Calu3 (cell line): ENCODE measurements around the gene C1QTNF1. TPM values are rescaled to one million over a fixed set of nuclear protein-coding genes. Genes with fewer than 3 reads are reported as not detected.
A peak's percentile ranks its signal among the peaks of the same experiment; 100 is the strongest.

Experiments
- BruUV-seq: library from RNA; stranded (reverse); fragments of 400-500 nt; replicated peaks from 2 replicates; lab custom pipeline; 2021; lab: Mats Ljungman, UMichigan
- CTCF ChIA-PET: fragments of 300-600 bp; sonication (Branson Sonifier 250); formaldehyde crosslinking; loops from one replicate; lab custom pipeline; 2022; ENCODE audit warnings: antibody characterized with exemption; lab: Charles Lee
- DNase-seq: peaks from one replicate; pipeline ENCODE4 v3.0.0; 2022
- H3K27ac Mint-ChIP-seq: one replicate; pipeline ENCODE4 v1.8.0; 2022; ENCODE audit warnings: mixed read lengths; ENCODE audit not compliant: unreplicated experiment
- H3K27me3 Mint-ChIP-seq: one replicate; pipeline ENCODE4 v1.8.0; 2022; ENCODE audit warnings: mixed read lengths; ENCODE audit not compliant: unreplicated experiment
- H3K36me3 Mint-ChIP-seq: one replicate; pipeline ENCODE4 v1.8.0; 2022; ENCODE audit warnings: mild to moderate bottlenecking, moderate library complexity, mixed read lengths; ENCODE audit not compliant: insufficient read depth, unreplicated experiment
- H3K4me1 Mint-ChIP-seq: one replicate; pipeline ENCODE4 v1.8.0; 2022; ENCODE audit warnings: mild to moderate bottlenecking, low read depth, mixed read lengths; ENCODE audit not compliant: unreplicated experiment
- H3K4me3 Mint-ChIP-seq: one replicate; pipeline ENCODE4 v1.8.0; 2022; ENCODE audit warnings: mild to moderate bottlenecking, low read depth, moderate library complexity, mixed read lengths; ENCODE audit not compliant: unreplicated experiment
- H3K9me3 Mint-ChIP-seq: one replicate; pipeline ENCODE4 v1.8.0; 2022; ENCODE audit warnings: low read depth, mixed read lengths; ENCODE audit not compliant: unreplicated experiment
- CTCF ChIP-seq: fragments of 200-600 bp; IDR thresholded peaks from one replicate; pipeline ENCODE4 v1.8.0; 2022; ENCODE audit warnings: antibody characterized with exemption; ENCODE audit not compliant: unreplicated experiment
- intact Hi-C: fragments of 100-400 bp; cut with micrococcal nuclease; formaldehyde crosslinking; loops from one replicate; pipeline ENCODE4 v1.10.0; 2022; ENCODE audit not compliant: unreplicated experiment
- total RNA-seq: library from RNA; stranded (reverse); gene quantifications from 2 replicates; pipeline ENCODE4 v1.2.3, GENCODE V29; 2022

The C1QTNF1 gene
- total RNA-seq, 1 experiment from 2014 or later = 3.3 TPM

- Mint-ChIP-seq H3K4me1 (peaks cover 27% of the 10 kb centered on the region), H3K27me3 (peaks cover 43% of the 10 kb centered on the region), H3K4me3 (no peak overlapping the region), H3K27ac (no peak overlapping the region), H3K9me3 (peaks cover 4% of the 10 kb centered on the region), H3K36me3 (peaks cover 23% of the 10 kb centered on the region)
- no TSS peak for BruUV-seq
- TF ChIP-seq CTCF = peak; percentile 86
- intact Hi-C loops = loop anchor here (1.0 to 2.0 kb wide), 2 partner anchors 23 to 56 kb away; no protein-coding TSS in a partner anchor
- CTCF ChIA-PET = interaction anchor here (0.7 to 1.2 kb wide), 5 partner anchors 14 to 351 kb away, joined by 3 to 6 read pairs (median 5); no protein-coding TSS in a partner anchor
- DNase-seq = peak; percentile 86
Observed at GRCh38 chr17:79042421-79043190, 18.6 kb downstream of the C1QTNF1 start.

GRCh38 chr17:79043191-79043930 lies 19.4 kb downstream of the C1QTNF1 start:
- peaks cover 23% of the 10 kb centered on the region for H3K36me3 Mint-ChIP-seq
- DNase-seq = no peak
- H3K27ac Mint-ChIP-seq = no peak overlapping the region
- CTCF ChIA-PET = interaction anchor here (1.2 kb wide), 1 partner anchor 11 kb away, joined by 3 read pairs; no protein-coding TSS in a partner anchor
- BruUV-seq = no TSS peak
- peaks cover 51% of the 10 kb centered on the region for H3K27me3 Mint-ChIP-seq
- no peak overlapping the region for H3K4me3 Mint-ChIP-seq
- peaks cover 27% of the 10 kb centered on the region for H3K4me1 Mint-ChIP-seq
- H3K9me3 Mint-ChIP-seq = peaks cover 4% of the 10 kb centered on the region
- intact Hi-C loops = loop anchor here (2.0 kb wide), 1 partner anchor 57 kb away; no protein-coding TSS in a partner anchor
- TF ChIP-seq CTCF = no peak

GRCh38 chr17:79043931-79044320 lies 20.0 kb downstream of the C1QTNF1 start:
- H3K36me3 Mint-ChIP-seq = peaks cover 23% of the 10 kb centered on the region
- BruUV-seq = no TSS peak
- H3K4me1 Mint-ChIP-seq = peaks cover 27% of the 10 kb centered on the region
- no peak overlapping the region for H3K4me3 Mint-ChIP-seq
- no peak for DNase-seq
- H3K27me3 Mint-ChIP-seq = peaks cover 56% of the 10 kb centered on the region
- H3K9me3 Mint-ChIP-seq = peaks cover 4% of the 10 kb centered on the region
- intact Hi-C loops = loop anchor here (2.0 kb wide), 1 partner anchor 57 kb away; no protein-coding TSS in a partner anchor
- H3K27ac Mint-ChIP-seq = no peak overlapping the region
- TF ChIP-seq CTCF = no peak
- CTCF ChIA-PET = interaction anchor here (1.2 kb wide), 1 partner anchor 12 kb away, joined by 3 read pairs; no protein-coding TSS in a partner anchor

GRCh38 chr17:79044462-79044861 lies 20.5 kb downstream of the C1QTNF1 start:
- CTCF ChIA-PET = interaction anchor here (1.0 to 2.1 kb wide), 3 partner anchors 12 to 349 kb away, joined by 3 to 8 read pairs (median 3); no protein-coding TSS in a partner anchor
- BruUV-seq = no TSS peak
- intact Hi-C loops = no loop called here
- Mint-ChIP-seq H3K27me3 (peaks cover 62% of the 10 kb centered on the region), H3K4me1 (peaks cover 27% of the 10 kb centered on the region), H3K9me3 (peaks cover 4% of the 10 kb centered on the region), H3K4me3 (no peak overlapping the region), H3K27ac (no peak overlapping the region), H3K36me3 (peaks cover 23% of the 10 kb centered on the region)
- DNase-seq = no peak
- no peak for TF ChIP-seq CTCF
